OCI-LY7 (cell line): ENCODE measurements around the gene CACNA1I. TPM values are rescaled to one million over a fixed set of nuclear protein-coding genes. Genes with fewer than 3 reads are reported as not detected.

Experiments
- BruUV-seq: library from RNA; stranded (reverse); fragments of 400-500 nt; replicated peaks from 2 replicates; lab custom pipeline; 2021; lab: Mats Ljungman, UMichigan
- CTCF ChIA-PET: fragments of 300-600 bp; sonication (Branson Sonifier 250); formaldehyde crosslinking; loops from one replicate; lab custom pipeline; 2022; ENCODE audit warnings: antibody characterized with exemption; ENCODE audit not compliant: unreplicated experiment; lab: Charles Lee
- POLR2A ChIA-PET: fragments of 300-600 bp; sonication (Branson Sonifier 250); formaldehyde crosslinking; loops from one replicate; lab custom pipeline; 2022; ENCODE audit warnings: antibody characterized with exemption; lab: Charles Lee
- DNase-seq: peaks from one replicate; pipeline ENCODE4 v3.0.0-alpha.2; 2015; ENCODE audit warnings: low spot score
- H2AFZ ChIP-seq: fragments of 200-600 bp; sonication (generic), shearing (Covaris generic); 2 replicates; pipeline ENCODE4 v1.6.1; 2014; ENCODE audit warnings: mild to moderate bottlenecking, antibody characterized with exemption, low read length, moderate library complexity
- H3K27ac ChIP-seq: fragments of 200-600 bp; sonication (generic); 2 replicates; pipeline ENCODE4 v1.5.1; 2014; ENCODE audit warnings: mixed run types, low read depth, mild to moderate bottlenecking, moderate library complexity, low read length, inconsistent platforms; ENCODE audit not compliant: poor library complexity, severe bottlenecking
- H3K36me3 ChIP-seq: fragments of 200-600 bp; sonication (generic); 2 replicates; pipeline ENCODE4 v1.6.1; 2014; ENCODE audit warnings: mild to moderate bottlenecking, antibody characterized with exemption, low read length, moderate library complexity, mixed read lengths; ENCODE audit not compliant: insufficient read depth
- H3K4me1 ChIP-seq: fragments of 200-600 bp; sonication (generic); 2 replicates; pipeline ENCODE4 v1.5.1; 2014; ENCODE audit warnings: mild to moderate bottlenecking, low read length; ENCODE audit not compliant: insufficient read depth, poor library complexity, severe bottlenecking
- H3K4me2 ChIP-seq: fragments of 200-600 bp; sonication (generic); 2 replicates; pipeline ENCODE4 v1.6.1; 2014; ENCODE audit warnings: mild to moderate bottlenecking, low read length
- H3K4me3 ChIP-seq: fragments of 200-600 bp; sonication (generic); 2 replicates; pipeline ENCODE4 v1.5.1; 2014; ENCODE audit warnings: mild to moderate bottlenecking, low read depth, low read length; ENCODE audit not compliant: poor library complexity, severe bottlenecking
- H3K79me2 ChIP-seq: fragments of 200-600 bp; sonication (generic); 2 replicates; pipeline ENCODE4 v1.6.1; 2016; ENCODE audit warnings: low read depth, mild to moderate bottlenecking, low read length, moderate library complexity, mixed read lengths; ENCODE audit not compliant: insufficient read depth
- H3K9me2 ChIP-seq: fragments of 200-600 bp; sonication (generic); 2 replicates; pipeline ENCODE4 v1.6.1; 2016; ENCODE audit warnings: mild to moderate bottlenecking, low read length, mixed read lengths; ENCODE audit not compliant: insufficient read depth
- H3K9me3 ChIP-seq: fragments of 200-600 bp; sonication (generic); 2 replicates; pipeline ENCODE4 v1.6.1; 2014; ENCODE audit warnings: mild to moderate bottlenecking, mixed run types, low read length, mixed read lengths
- H4K20me1 ChIP-seq: fragments of 200-600 bp; sonication (generic); 2 replicates; pipeline ENCODE4 v1.6.1; 2014; ENCODE audit warnings: mild to moderate bottlenecking, antibody characterized with exemption, low read length, moderate library complexity, mixed read lengths; ENCODE audit not compliant: insufficient read depth
- EZH2phosphoT487 ChIP-seq: fragments of 200-600 bp; sonication (generic); IDR thresholded peaks from 2 replicates; pipeline ENCODE4 v1.6.1; 2018; ENCODE audit warnings: low read depth, borderline replicate concordance, mild to moderate bottlenecking, mixed run types, antibody characterized with exemption, low read length, moderate library complexity, mixed read lengths
- intact Hi-C: fragments of 100-400 bp; cut with micrococcal nuclease; formaldehyde crosslinking; loops from one replicate; pipeline ENCODE4 v1.10.0; 2022; ENCODE audit not compliant: unreplicated experiment
- total RNA-seq, 2 experiments: library from RNA; depleted of rRNA in 1 of 2; stranded (reverse); fragments of >200 nt in 1 of 2; shearing (Covaris generic) in 1 of 2; gene quantifications; 2 replicates each; pipeline ENCODE4 v1.2.3, GENCODE V29; 2014 to 2022
- TF ChIP-seq, protein P1 (sequence below): fragments of 200-600 bp; sonication (generic); conservative IDR thresholded peaks from 2 replicates; pipeline ENCODE4 v1.5.1; 2014; ENCODE audit warnings: mild to moderate bottlenecking, antibody characterized with exemption, low read length, moderate library complexity, mixed read lengths

CACNA1I gene
- total RNA-seq, 2 experiments from 2014 or later, result 0.03 TPM; not detected in 1

DNA sequence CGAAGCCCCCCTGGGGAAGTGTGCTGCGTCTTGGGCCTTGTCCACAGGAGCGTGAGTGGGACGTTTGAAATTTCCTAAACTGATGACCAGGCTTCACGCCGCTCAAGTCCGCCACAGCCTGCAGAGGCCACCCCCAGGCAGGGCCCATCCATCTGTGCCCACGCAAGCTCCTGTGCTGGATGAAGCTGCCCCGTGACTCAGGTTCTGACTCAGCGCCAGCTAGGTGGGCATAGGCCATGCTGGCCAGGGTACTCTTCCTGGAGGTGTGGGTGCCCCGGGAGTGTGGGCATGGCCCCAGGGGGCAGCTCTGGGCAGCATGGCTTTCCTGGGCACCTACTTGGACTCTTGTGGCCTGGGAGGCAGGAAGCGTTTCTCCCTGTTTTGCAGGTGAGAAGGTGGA, 134.8 kb downstream of the CACNA1I start:
- intact Hi-C loops, result no loop called here
- no peak overlapping the region for H3K4me2 ChIP-seq
- CTCF ChIA-PET, result no interaction called here
- no peak overlapping the region for H3K27ac ChIP-seq
- no peaks in the 10 kb centered on the region for H4K20me1 ChIP-seq
- H3K4me1 ChIP-seq, result no peaks in the 10 kb centered on the region
- H2AFZ ChIP-seq, result no peak overlapping the region
- no peaks in the 10 kb centered on the region for H3K9me3 ChIP-seq
- DNase-seq, result no peak
- no peak overlapping the region for H3K4me3 ChIP-seq
- no peaks in the 10 kb centered on the region for H3K9me2 ChIP-seq
- H3K79me2 ChIP-seq, result no peaks in the 10 kb centered on the region
- no TSS peak for BruUV-seq
- H3K36me3 ChIP-seq, result no peaks in the 10 kb centered on the region
- TF ChIP-seq, protein P1, sequence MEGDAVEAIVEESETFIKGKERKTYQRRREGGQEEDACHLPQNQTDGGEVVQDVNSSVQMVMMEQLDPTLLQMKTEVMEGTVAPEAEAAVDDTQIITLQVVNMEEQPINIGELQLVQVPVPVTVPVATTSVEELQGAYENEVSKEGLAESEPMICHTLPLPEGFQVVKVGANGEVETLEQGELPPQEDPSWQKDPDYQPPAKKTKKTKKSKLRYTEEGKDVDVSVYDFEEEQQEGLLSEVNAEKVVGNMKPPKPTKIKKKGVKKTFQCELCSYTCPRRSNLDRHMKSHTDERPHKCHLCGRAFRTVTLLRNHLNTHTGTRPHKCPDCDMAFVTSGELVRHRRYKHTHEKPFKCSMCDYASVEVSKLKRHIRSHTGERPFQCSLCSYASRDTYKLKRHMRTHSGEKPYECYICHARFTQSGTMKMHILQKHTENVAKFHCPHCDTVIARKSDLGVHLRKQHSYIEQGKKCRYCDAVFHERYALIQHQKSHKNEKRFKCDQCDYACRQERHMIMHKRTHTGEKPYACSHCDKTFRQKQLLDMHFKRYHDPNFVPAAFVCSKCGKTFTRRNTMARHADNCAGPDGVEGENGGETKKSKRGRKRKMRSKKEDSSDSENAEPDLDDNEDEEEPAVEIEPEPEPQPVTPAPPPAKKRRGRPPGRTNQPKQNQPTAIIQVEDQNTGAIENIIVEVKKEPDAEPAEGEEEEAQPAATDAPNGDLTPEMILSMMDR, result no peak
- TF ChIP-seq EZH2phosphoT487, result no peak
- POLR2A ChIA-PET, result no interaction called here

DNA sequence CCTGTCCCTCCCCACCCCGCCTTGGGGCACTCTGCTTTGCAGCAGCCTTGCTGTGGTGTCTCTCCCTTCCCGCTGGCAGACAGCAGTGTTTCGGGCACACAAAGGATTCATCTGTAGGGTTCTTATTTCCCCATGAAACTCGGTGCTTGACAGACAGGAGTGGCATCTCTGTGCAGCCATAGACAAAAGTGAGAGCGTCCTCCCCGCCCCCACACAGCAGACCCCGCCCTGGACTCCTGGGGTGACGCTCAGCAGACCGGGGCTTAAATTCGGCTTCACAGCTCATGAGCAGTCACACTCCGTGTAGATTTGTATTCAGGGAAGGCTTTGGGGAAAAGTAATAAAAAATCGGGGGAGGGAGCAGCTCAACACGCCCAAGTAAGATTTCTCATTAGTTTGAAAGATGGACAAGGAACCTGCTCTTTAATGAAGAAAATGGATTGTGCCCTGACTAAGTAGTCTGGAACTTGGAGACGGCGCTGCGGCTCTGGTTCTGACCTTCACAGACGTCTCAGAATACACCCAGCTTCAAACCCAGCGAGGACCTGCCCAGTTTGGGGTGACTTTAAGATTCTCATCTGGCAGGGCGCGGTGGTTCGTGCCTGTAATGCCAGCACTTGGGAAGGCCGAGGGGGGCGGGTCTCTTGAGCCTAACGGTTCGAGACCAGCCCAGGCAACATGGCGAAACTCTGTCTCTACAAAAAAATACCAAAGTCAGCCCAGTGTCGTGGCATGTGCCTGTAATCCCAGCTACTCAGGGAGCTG, 136.0 kb downstream of the CACNA1I start:
- no peak for TF ChIP-seq EZH2phosphoT487
- TF ChIP-seq, protein P1, result no peak
- no peaks in the 10 kb centered on the region for H3K36me3 ChIP-seq
- no peaks in the 10 kb centered on the region for H4K20me1 ChIP-seq
- H3K4me2 ChIP-seq, result no peak overlapping the region
- CTCF ChIA-PET, result no interaction called here
- H3K9me3 ChIP-seq, result no peaks in the 10 kb centered on the region
- BruUV-seq, result no TSS peak
- no peaks in the 10 kb centered on the region for H3K9me2 ChIP-seq
- no peak for DNase-seq
- H3K4me1 ChIP-seq, result no peaks in the 10 kb centered on the region
- H2AFZ ChIP-seq, result no peak overlapping the region
- intact Hi-C loops, result no loop called here
- no peaks in the 10 kb centered on the region for H3K79me2 ChIP-seq
- no peak overlapping the region for H3K4me3 ChIP-seq
- POLR2A ChIA-PET, result no interaction called here
- no peak overlapping the region for H3K27ac ChIP-seq

DNA sequence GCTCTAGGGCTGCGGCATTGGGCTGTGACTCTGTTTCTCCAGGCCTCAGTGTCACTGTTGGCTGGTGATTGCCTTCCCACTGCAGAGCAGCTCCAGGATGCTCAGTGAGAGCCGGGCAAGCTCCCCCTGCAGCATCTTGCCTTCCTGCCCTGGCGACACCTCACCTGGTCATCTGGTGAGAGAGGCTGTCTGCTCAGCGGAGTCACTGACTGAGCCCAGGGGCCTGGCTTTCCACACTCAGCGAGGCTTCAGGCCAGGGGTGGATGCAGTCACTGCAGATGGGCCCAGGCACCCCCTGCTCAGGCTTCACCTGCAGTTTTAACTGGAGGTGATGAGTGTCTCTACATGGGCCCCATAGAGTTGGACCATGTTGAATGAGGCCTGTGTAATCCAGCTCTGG, 136.8 kb downstream of the CACNA1I start:
- H4K20me1 ChIP-seq, result no peaks in the 10 kb centered on the region
- H3K4me2 ChIP-seq, result no peak overlapping the region
- DNase-seq, result no peak
- H3K9me2 ChIP-seq, result no peaks in the 10 kb centered on the region
- CTCF ChIA-PET, result no interaction called here
- intact Hi-C loops, result no loop called here
- POLR2A ChIA-PET, result interaction anchor here (1.1 kb wide), 1 partner anchor 9 kb away, joined by 3 read pairs; no protein-coding TSS in a partner anchor
- H2AFZ ChIP-seq, result no peak overlapping the region
- no peak overlapping the region for H3K4me3 ChIP-seq
- BruUV-seq, result no TSS peak
- no peaks in the 10 kb centered on the region for H3K36me3 ChIP-seq
- H3K79me2 ChIP-seq, result no peaks in the 10 kb centered on the region
- H3K27ac ChIP-seq, result no peak overlapping the region
- TF ChIP-seq, protein P1, result no peak
- TF ChIP-seq EZH2phosphoT487, result no peak
- no peaks in the 10 kb centered on the region for H3K9me3 ChIP-seq
- H3K4me1 ChIP-seq, result no peaks in the 10 kb centered on the region
